H9 (cell line): ENCODE data around the gene TM9SF3. TPM values are rescaled to one million over a fixed set of nuclear protein-coding genes. Genes with fewer than 3 reads are reported as not detected.

Source experiments
- DNase-seq: peaks from one replicate; pipeline ENCODE4 v3.0.0-alpha.2; 2017
- H2AFZ ChIP-seq: one replicate; pipeline ENCODE4 v1.6.1; 2013; ENCODE audit warnings: mild to moderate bottlenecking, low read length, control low read depth, moderate library complexity
- H2AK5ac ChIP-seq: 2 replicates; pipeline ENCODE4 v1.6.1; 2013; ENCODE audit warnings: low read length, control low read depth, mixed read lengths; ENCODE audit not compliant: insufficient read length
- H2BK120ac ChIP-seq: one replicate; pipeline ENCODE4 v1.6.1; 2013; ENCODE audit warnings: low read depth, mild to moderate bottlenecking, low read length, control low read depth, inconsistent platforms; ENCODE audit not compliant: poor library complexity, severe bottlenecking
- H2BK12ac ChIP-seq: 2 replicates; pipeline ENCODE4 v1.6.1; 2013; ENCODE audit warnings: low read length, control low read depth, mixed read lengths, low read depth; ENCODE audit not compliant: insufficient read length
- H2BK15ac ChIP-seq: 2 replicates; pipeline ENCODE4 v1.6.1; 2013; ENCODE audit warnings: low read depth, low read length, control low read depth
- H2BK20ac ChIP-seq: one replicate; pipeline ENCODE4 v1.6.1; 2013; ENCODE audit warnings: low read depth, mild to moderate bottlenecking, low read length, control low read depth, inconsistent platforms; ENCODE audit not compliant: poor library complexity, severe bottlenecking
- H2BK5ac ChIP-seq: 2 replicates; pipeline ENCODE4 v1.6.1; 2013; ENCODE audit warnings: low read length, control low read depth, mixed read lengths; ENCODE audit not compliant: insufficient read length
- H3K14ac ChIP-seq: 2 replicates; pipeline ENCODE4 v1.6.1; 2013; ENCODE audit warnings: low read length, control low read depth; ENCODE audit not compliant: insufficient read depth
- H3K18ac ChIP-seq: 2 replicates; pipeline ENCODE4 v1.6.1; 2013; ENCODE audit warnings: low read depth, mild to moderate bottlenecking, mixed read lengths, low read length, control low read depth; ENCODE audit not compliant: insufficient read length
- H3K23ac ChIP-seq: 2 replicates; pipeline ENCODE4 v1.6.1; 2013; ENCODE audit warnings: low read length, control low read depth, mixed read lengths, low read depth; ENCODE audit not compliant: insufficient read length
- H3K23me2 ChIP-seq: 2 replicates; pipeline ENCODE4 v1.6.1; 2013; ENCODE audit warnings: low read depth, mild to moderate bottlenecking, mixed read lengths, low read length, control low read depth; ENCODE audit not compliant: insufficient read length, poor library complexity, severe bottlenecking
- H3K27ac ChIP-seq: 2 replicates; pipeline ENCODE4 v1.5.1; 2013; ENCODE audit warnings: low read length, control low read depth, mixed read lengths, low read depth; ENCODE audit not compliant: insufficient read length
- H3K27me3 ChIP-seq: 2 replicates; pipeline ENCODE4 v1.6.1; 2013; ENCODE audit warnings: low read length, control low read depth, inconsistent platforms; ENCODE audit not compliant: insufficient read depth
- H3K4ac ChIP-seq: 2 replicates; pipeline ENCODE4 v1.6.1; 2013; ENCODE audit warnings: low read depth, mild to moderate bottlenecking, control low read depth, inconsistent platforms, low read length, moderate library complexity
- H3K4me1 ChIP-seq: 2 replicates; pipeline ENCODE4 v1.6.1; 2013; ENCODE audit warnings: low read length, control low read depth, inconsistent platforms; ENCODE audit not compliant: insufficient read depth
- H3K4me2 ChIP-seq: 2 replicates; pipeline ENCODE4 v1.6.1; 2013; ENCODE audit warnings: low read length, control low read depth, mixed read lengths; ENCODE audit not compliant: insufficient read length, insufficient read depth
- H3K56ac ChIP-seq: 2 replicates; pipeline ENCODE4 v1.6.1; 2013; ENCODE audit warnings: low read depth, mild to moderate bottlenecking, mixed read lengths, low read length, control low read depth; ENCODE audit not compliant: insufficient read length
- H3K79me1 ChIP-seq: 2 replicates; pipeline ENCODE4 v1.6.1; 2013; ENCODE audit warnings: low read depth, mild to moderate bottlenecking, moderate library complexity, low read length, control low read depth, inconsistent platforms; ENCODE audit not compliant: insufficient read depth, poor library complexity, severe bottlenecking
- H3K79me2 ChIP-seq: 2 replicates; pipeline ENCODE4 v1.6.1; 2013; ENCODE audit warnings: low read length, control low read depth, inconsistent platforms; ENCODE audit not compliant: insufficient read depth
- H3K9ac ChIP-seq: 2 replicates; pipeline ENCODE4 v1.6.1; 2013; ENCODE audit warnings: low read length, control low read depth, mixed read lengths; ENCODE audit not compliant: insufficient read length; ENCODE audit errors: extremely low read depth
- H3K9me3 ChIP-seq: one replicate; pipeline ENCODE4 v1.6.1; 2013; ENCODE audit warnings: low read depth, low read length, inconsistent platforms; ENCODE audit not compliant: control insufficient read depth
- H3T11ph ChIP-seq: one replicate; pipeline ENCODE4 v1.6.1; 2013; ENCODE audit warnings: mild to moderate bottlenecking, low read length, control low read depth, inconsistent platforms
- H4K20me1 ChIP-seq: one replicate; pipeline ENCODE4 v1.6.1; 2013; ENCODE audit not compliant: control insufficient read depth, insufficient read length, insufficient read depth
- H4K5ac ChIP-seq: 2 replicates; pipeline ENCODE4 v1.6.1; 2013; ENCODE audit warnings: low read depth, mild to moderate bottlenecking, mixed read lengths, low read length, control low read depth; ENCODE audit not compliant: insufficient read length
- H4K8ac ChIP-seq: replicated peaks from 2 replicates; pipeline ENCODE4 v1.6.1; 2013; ENCODE audit warnings: low read length, control low read depth, mixed read lengths, low read depth; ENCODE audit not compliant: insufficient read length
- H4K91ac ChIP-seq: 2 replicates; pipeline ENCODE4 v1.6.1; 2013; ENCODE audit warnings: low read depth, mild to moderate bottlenecking, moderate library complexity, mixed read lengths, low read length, control low read depth; ENCODE audit not compliant: insufficient read length
- H3K27ac Mint-ChIP-seq, 3 experiments: 2 replicates in 2 of 3; 3 replicates in 1 of 3; pipeline ENCODE4 v1.8.0; 2020 to 2021; ENCODE audit warnings: mixed read lengths in 3 of 3, mild to moderate bottlenecking in 1 of 3, moderate library complexity in 1 of 3
- H3K27me3 Mint-ChIP-seq: 2 replicates; pipeline ENCODE4 v1.8.0; 2021; ENCODE audit warnings: low read depth, mild to moderate bottlenecking, moderate library complexity, mixed read lengths
- H3K36me3 Mint-ChIP-seq, 3 experiments: 2 replicates in 2 of 3; 3 replicates in 1 of 3; pipeline ENCODE4 v1.8.0; 2020 to 2021; ENCODE audit warnings: low read depth in 3 of 3, mixed read lengths in 3 of 3; ENCODE audit not compliant: insufficient read depth in 1 of 3
- H3K4me1 Mint-ChIP-seq, 2 experiments: 2 replicates each; pipeline ENCODE4 v1.8.0; 2020; ENCODE audit warnings: mixed read lengths in 2 of 2
- H3K4me3 Mint-ChIP-seq, 2 experiments: 2 replicates in 1 of 2; 3 replicates in 1 of 2; pipeline ENCODE4 v1.8.0; 2020 to 2021; ENCODE audit warnings: mild to moderate bottlenecking in 2 of 2, mixed read lengths in 2 of 2, moderate library complexity in 1 of 2
- H3K9me3 Mint-ChIP-seq, 2 experiments: 2 replicates in 1 of 2; 3 replicates in 1 of 2; pipeline ENCODE4 v1.8.0; 2020; ENCODE audit warnings: mild to moderate bottlenecking in 2 of 2, mixed read lengths in 2 of 2, moderate library complexity in 1 of 2
- WGBS: extraction: QIAGEN DNeasy Blood & Tissue Kit; methylation state at CpG from one replicate; pipeline ENCODE4 v1.1.7; 2013; ENCODE audit warnings: missing lambda C conversion rate, low lambda C conversion rate, mixed read lengths; ENCODE audit not compliant: insufficient read length; ENCODE audit errors: extremely low coverage; 5-methylcytosine and 5-hydroxymethylcytosine counted together
- total RNA-seq: library from RNA; stranded (reverse); gene quantifications from 2 replicates; pipeline ENCODE4 v1.2.1, GENCODE V29; 2021
- TF ChIP-seq, protein P1 (sequence below): fragments of 200-600 bp; sonication (generic); conservative IDR thresholded peaks from 3 replicates; pipeline ENCODE4 v1.8.0; 2021; ENCODE audit warnings: antibody characterized with exemption, mild to moderate bottlenecking

TM9SF3 gene
- total RNA-seq, 1 experiment from 2014 or later, result 120 TPM

GRCh38 chr10:96494694-96495093 is 92.1 kb downstream of the TM9SF3 start:
- Histone ChIP-seq H3K27me3 (no peaks in the 10 kb centered on the region), H3T11ph (no peak overlapping the region), H4K8ac (no peak overlapping the region), H3K18ac (no peak overlapping the region), H3K4ac (no peak overlapping the region), H3K4me1 (no peaks in the 10 kb centered on the region), H3K27ac (no peak overlapping the region), H4K20me1 (no peaks in the 10 kb centered on the region), H4K91ac (no peak overlapping the region), H4K5ac (no peak overlapping the region), H2BK120ac (no peak overlapping the region), H2AK5ac (no peak overlapping the region), H3K4me2 (no peak overlapping the region), H2BK15ac (no peak overlapping the region), H2BK5ac (no peak overlapping the region), H3K23ac (no peak overlapping the region), H2BK20ac (no peak overlapping the region), H2BK12ac (no peak overlapping the region), H3K56ac (no peak overlapping the region), H3K79me1 (no peaks in the 10 kb centered on the region), H3K79me2 (no peaks in the 10 kb centered on the region), H3K9ac (no peak overlapping the region), H3K14ac (no peak overlapping the region), H3K23me2 (no peaks in the 10 kb centered on the region), H2AFZ (no peak overlapping the region), H3K9me3 (no peaks in the 10 kb centered on the region)
- peak overlapping the region in 1 of 3 experiments; percentile 25; a peak in 1 of 7 replicates for H3K27ac Mint-ChIP-seq
- DNase-seq, result peak; percentile 17
- TF ChIP-seq, protein P1, sequence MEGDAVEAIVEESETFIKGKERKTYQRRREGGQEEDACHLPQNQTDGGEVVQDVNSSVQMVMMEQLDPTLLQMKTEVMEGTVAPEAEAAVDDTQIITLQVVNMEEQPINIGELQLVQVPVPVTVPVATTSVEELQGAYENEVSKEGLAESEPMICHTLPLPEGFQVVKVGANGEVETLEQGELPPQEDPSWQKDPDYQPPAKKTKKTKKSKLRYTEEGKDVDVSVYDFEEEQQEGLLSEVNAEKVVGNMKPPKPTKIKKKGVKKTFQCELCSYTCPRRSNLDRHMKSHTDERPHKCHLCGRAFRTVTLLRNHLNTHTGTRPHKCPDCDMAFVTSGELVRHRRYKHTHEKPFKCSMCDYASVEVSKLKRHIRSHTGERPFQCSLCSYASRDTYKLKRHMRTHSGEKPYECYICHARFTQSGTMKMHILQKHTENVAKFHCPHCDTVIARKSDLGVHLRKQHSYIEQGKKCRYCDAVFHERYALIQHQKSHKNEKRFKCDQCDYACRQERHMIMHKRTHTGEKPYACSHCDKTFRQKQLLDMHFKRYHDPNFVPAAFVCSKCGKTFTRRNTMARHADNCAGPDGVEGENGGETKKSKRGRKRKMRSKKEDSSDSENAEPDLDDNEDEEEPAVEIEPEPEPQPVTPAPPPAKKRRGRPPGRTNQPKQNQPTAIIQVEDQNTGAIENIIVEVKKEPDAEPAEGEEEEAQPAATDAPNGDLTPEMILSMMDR, result no peak
- H3K9me3 Mint-ChIP-seq, result no peaks in the 10 kb centered on the region
- no peaks in the 10 kb centered on the region; a peak in 1 of 7 replicates for H3K36me3 Mint-ChIP-seq
- H3K4me1 Mint-ChIP-seq, result peaks cover 5 to 9% of the 10 kb centered on the region in 2 experiments; a peak in 3 of 4 replicates
- no CpG with 5 or more reads among the region's 4 CpGs for WGBS
- no peak overlapping the region for H3K4me3 Mint-ChIP-seq
- peaks cover 7% of the 10 kb centered on the region for H3K27me3 Mint-ChIP-seq
